IMR-90 (cell line): ENCODE data around the gene GIMAP4.

Experiments used
- CEBPB ChIP-seq: IDR thresholded peaks from 2 replicates; pipeline ENCODE4 v1.6.1; 2012; ENCODE audit warnings: low read depth, low read length, improper control_type of control experiment
- CHD1 ChIP-seq: IDR thresholded peaks from 2 replicates; pipeline ENCODE4 v1.6.1; 2012; ENCODE audit warnings: low read depth, low read length, improper control_type of control experiment
- MAFK ChIP-seq: IDR thresholded peaks from 2 replicates; pipeline ENCODE4 v1.6.1; 2012; ENCODE audit warnings: low read depth, low read length, improper control_type of control experiment
- POLR2A ChIP-seq: IDR thresholded peaks from 2 replicates; pipeline ENCODE4 v1.6.1; 2012; ENCODE audit warnings: mild to moderate bottlenecking, low read depth, low read length
- RAD21 ChIP-seq: IDR thresholded peaks from 2 replicates; pipeline ENCODE4 v1.6.1; 2012; ENCODE audit warnings: low read length, improper control_type of control experiment
- RCOR1 ChIP-seq: IDR thresholded peaks from 2 replicates; pipeline ENCODE4 v1.6.1; 2012; ENCODE audit warnings: mild to moderate bottlenecking, low read length, improper control_type of control experiment; ENCODE audit not compliant: insufficient replicate concordance
- RFX5 ChIP-seq: IDR thresholded peaks from 2 replicates; pipeline ENCODE4 v1.8.0; 2012; ENCODE audit warnings: low read depth, mild to moderate bottlenecking, low read length, moderate library complexity
- SMC3 ChIP-seq: fragments of 150-350 bp; IDR thresholded peaks from 2 replicates; pipeline ENCODE4 v1.6.1; 2016; ENCODE audit warnings: low read depth, mild to moderate bottlenecking, antibody characterized with exemption, low read length, moderate library complexity
- TF ChIP-seq, protein P1 (sequence below): conservative IDR thresholded peaks from 2 replicates; pipeline ENCODE4 v1.5.1; 2012; ENCODE audit warnings: mild to moderate bottlenecking, low read depth, low read length, improper control_type of control experiment

DNA sequence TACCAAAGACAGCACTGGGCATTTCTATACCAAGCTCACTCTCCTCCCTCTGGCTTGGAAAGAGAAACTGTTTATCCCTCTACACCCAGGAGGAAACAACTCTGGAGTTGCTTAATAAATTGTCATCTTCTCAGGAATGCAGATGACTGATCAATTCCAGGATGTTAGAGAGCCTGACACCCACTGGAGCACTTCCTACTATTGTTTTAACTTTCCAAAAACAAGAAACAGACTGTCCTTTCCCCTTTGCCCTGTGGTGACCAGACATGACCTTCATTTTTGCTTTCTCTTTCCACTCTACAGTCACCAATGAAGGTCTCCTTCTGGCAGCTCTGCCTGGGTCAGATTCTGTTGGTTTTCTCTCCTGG, 19.6 kb downstream of the GIMAP4 start:
- no peak for TF ChIP-seq POLR2A
- TF ChIP-seq, protein P1, sequence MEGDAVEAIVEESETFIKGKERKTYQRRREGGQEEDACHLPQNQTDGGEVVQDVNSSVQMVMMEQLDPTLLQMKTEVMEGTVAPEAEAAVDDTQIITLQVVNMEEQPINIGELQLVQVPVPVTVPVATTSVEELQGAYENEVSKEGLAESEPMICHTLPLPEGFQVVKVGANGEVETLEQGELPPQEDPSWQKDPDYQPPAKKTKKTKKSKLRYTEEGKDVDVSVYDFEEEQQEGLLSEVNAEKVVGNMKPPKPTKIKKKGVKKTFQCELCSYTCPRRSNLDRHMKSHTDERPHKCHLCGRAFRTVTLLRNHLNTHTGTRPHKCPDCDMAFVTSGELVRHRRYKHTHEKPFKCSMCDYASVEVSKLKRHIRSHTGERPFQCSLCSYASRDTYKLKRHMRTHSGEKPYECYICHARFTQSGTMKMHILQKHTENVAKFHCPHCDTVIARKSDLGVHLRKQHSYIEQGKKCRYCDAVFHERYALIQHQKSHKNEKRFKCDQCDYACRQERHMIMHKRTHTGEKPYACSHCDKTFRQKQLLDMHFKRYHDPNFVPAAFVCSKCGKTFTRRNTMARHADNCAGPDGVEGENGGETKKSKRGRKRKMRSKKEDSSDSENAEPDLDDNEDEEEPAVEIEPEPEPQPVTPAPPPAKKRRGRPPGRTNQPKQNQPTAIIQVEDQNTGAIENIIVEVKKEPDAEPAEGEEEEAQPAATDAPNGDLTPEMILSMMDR, result no peak
- no peak for TF ChIP-seq RAD21
- TF ChIP-seq CEBPB, result no peak
- TF ChIP-seq RCOR1, result no peak
- TF ChIP-seq RFX5, result no peak
- TF ChIP-seq SMC3, result no peak
- TF ChIP-seq CHD1, result no peak
- no peak for TF ChIP-seq MAFK
